Measurements from ENCODE around the gene GRIN3A.
"Not testable (repeated sequence)": the region's sequence is repeated elsewhere in the genome, so short reads cannot be mapped to it uniquely, and the experiment has no call there.

The GRIN3A gene

DNA sequence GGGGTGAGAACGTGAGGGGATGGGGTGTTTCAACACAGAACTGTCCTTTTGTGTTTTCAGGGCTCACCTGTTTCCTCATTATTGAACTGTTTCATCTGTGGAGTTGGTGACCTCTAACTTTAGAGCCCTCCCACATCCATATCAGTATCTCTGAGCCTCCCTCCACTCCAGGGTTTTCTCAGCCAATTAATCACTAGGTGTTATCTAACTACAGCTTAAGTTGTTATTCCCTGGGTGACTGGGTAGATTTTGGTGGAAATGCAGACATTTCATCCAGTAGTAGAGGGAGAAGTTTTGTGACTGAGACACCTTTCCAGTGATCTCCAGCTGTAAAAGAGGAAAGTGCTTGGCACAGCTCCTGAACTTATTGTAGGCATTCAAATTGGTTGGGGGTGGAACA, 167.3 kb downstream of the GRIN3A start:
- no peak for DNase-seq

DNA sequence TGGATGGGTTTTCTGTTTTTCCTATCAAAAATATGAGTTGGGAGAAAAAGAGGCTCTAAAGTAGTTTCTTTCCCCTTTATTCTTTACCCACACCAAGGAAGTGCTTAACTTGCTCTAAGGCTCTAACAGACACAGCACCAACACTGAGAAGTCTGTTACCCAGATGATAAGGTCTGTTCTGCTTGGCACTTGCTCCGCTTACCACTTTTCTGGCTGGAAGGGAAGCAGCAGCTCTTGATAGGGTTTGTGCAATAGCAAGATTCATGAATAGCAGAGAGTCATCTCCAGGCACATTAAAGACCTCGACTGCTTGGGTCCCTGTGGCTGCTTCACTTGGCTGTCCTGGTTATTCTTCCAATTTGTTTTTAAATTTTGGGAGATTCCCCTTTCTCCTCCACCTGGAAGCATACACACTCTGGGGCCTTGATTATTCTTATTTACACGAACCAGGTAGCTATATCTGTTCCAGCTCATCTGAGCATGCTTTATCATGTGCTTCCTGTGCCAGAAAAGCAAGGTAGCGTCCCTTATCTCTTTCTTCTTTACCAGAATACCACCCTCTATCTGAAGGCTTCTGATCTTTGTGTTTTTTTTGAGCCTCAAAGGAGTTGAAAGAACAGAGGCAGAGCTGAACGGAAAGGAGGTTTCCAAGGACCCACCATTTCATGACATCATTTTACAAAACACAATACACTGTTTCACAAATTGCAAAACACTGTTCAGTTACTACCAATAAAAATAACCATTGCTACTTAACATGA, 168.5 kb downstream of the GRIN3A start:
- no peak for DNase-seq

DNA sequence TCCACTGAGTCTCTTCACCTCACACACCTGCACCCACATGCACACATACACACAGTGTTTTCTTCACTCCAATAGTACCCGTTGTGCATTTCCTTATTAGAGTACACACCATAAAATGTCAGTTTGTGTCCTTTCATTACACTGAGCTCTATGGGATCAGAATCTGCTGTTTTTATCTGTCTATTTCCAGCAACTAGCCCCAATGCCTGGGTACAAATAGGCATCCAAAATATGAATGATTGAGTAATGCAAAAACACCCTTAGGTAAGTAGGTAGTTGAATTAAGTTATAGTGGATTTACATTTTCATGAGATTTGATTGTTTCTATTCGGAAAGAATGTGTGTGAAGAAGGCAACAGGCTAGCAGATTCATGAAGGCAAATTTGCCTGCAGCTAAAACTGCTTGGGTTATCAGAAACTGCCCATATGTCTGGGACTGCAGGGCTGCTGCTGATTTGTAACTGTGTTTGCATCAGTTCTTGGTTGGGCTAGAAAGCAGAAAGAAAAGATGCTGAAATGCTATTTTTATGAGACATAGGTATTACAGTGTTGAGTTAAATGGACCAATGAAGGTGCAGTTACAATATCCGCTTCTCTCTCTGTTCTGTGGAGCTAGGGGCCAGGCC, 170.6 kb downstream of the GRIN3A start:
- DNase-seq: no peak

DNA sequence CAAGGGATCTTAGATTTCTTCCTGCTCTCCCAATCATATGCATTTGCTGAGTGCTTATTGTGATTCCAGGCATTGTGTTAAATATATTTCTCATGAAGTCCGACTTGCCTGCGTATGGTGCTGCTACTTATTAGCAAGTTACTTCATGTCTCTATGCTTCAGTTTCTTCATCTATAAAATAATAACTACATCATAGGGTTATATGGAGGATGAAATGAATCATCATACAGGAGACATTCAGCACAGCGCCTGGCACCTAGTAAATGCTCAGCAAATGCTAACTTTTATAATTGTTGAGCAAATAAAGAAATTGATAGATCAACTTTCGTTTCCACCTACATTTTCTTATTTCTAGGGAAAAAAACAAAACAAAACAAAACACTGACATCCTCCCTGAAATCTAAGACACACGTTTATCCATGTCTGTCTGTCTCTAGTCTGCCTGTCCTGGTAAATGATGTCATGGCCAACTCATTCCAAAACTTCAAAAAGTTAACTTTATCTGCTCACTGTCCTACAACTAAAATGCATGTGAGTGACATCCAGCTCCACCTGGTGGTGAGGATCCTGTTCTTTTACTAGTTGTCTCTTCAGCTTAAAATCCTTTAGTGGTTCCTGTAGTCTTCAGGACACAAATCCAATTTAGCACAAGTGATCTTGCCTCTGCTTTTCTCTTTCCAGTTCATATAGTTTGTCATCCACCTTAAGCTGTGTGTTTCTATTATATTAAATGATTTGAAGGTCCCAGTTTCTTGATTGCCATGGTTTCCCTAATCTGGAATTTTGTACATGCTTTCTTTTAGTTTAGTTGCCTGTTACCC, 171.3 kb downstream of the GRIN3A start:
- DNase-seq: peak; percentile 6 to 30

DNA sequence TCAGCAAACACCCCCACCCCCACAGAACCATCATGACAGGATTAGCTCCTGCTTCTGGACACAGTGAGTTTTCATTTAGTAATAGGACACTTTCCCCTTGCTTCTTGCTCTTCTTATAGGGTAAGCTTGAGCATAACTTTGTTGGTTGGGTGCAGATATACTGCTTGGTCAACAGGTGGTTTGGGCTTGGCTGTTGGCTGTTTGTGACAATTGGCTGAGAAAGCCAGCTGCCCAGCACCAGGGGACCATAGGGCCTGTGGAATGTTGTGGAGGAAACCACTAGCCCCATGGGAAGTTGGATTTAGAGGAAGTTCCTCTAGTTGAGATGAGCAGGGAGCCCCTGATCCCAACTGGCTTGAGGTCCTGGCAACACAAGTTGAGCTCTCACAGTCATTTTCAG, 174.2 kb downstream of the GRIN3A start:
- no peak for DNase-seq

DNA sequence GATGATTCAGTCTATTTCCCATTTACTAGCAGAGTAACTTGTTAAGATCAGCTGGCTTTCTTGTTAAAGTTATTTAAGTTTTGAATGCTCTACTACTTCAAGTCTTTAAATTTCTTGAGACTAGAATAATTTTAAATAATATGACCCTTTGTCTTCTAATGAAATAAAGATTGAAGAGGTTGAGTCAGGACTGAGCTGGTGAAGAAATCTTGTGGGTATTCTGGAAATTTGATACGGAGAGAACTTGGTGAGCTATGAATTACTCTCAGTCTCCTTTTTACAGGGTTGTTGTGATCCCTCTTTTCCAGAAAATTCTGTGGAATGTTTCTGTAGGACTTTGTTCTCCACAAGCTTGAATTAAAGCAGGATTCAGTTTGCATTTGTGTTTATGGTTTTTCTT, 175.5 kb downstream of the GRIN3A start:
- no peak for DNase-seq

DNA sequence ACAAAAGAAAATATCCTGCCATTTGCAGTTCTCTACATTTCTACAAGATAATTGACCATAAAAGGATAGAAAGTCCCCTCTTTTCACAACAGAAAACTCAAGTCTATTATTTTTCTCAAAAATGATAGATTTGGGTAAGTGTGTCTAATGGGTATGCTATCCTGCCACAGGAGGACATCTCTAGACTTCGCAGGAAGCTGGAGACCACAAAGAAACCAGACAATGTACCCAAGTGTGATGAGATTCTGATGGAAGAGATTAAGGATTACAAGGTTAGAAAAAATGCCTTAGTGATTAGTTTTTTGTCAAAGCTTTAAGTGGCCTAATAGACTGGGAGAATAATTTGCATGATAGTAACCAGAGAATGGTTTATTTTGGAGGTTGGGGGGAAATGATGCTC, 176.7 kb downstream of the GRIN3A start:
- DNase-seq: no peak

DNA sequence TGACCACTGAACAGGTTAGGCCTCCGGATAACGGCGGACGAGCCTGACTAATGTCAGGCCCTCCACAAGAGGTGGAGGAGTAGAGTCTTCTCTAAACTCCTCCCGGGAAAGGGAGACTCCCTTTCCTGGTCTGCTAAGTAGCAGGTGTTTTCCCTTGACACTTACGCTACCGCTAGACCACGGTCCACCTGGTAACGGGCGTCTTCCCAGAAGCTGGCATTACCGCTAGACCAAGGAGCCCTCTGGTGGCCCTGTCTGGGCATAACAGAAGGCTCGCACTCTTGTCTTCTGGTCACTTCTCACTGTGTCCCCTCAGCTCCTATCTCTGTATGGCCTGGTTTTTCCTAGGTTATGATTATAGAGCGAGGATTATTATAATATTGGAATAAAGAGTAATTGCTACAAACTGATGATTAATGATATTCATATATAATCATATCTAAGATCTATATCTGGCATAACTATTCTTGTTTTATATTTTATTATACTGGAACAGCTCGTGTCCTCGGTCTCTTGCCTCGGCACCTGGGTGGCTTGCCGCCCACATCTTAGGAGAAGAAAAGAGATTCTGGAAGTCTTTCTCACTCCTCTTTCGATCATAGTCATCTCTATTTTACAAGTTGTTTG, 188.9 kb downstream of the GRIN3A start:
- not testable (repeated sequence) for DNase-seq

DNA sequence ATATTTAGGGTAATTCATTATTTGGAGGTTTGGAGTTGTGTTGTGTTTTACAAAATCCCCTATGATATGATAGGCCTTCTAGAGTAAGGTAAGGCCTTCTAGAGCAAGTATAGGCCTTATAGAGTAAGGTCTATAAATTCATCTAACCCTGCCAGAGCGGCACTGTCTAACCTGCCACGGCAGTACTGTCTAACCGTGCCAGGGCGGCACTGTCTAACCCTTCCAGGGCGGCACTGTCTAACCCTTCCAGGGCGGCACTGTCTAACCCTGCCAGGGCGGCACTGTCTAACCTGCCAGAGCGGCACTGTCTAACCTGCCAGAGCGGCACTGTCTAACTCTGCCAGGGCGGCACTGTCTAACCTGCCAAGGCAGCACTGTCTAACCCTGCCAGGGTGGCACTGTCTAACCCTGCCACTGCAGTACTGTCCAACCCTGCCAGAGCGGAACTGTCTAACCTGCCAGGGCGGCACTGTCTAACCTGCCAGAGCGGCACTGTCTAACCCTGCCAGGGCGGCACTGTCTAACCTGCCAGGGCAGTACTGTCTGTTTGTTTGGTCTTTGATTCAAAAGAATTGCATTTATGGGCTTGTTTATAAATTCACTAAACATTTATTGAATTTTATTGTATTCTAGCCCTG, 195.2 kb downstream of the GRIN3A start:
- no peak for DNase-seq

DNA sequence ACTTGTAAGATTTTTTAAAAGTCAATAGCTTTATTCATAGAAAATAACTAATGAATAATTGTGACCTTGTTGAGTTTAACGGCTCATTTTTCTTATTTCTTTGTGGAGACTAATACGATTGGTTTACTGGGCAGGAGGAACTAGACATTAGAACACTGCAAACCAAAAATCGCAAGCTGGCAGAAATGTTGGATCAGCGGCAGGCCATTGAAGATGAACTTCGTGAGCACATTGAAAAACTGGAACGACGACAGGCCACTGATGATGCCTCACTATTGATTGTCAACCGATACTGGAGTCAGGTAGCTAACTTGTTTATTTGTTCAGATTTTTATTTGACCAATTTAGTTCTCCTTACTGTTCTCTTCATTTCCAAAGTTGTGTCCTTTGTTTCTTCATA, 198.4 kb downstream of the GRIN3A start:
- DNase-seq: no peak

DNA sequence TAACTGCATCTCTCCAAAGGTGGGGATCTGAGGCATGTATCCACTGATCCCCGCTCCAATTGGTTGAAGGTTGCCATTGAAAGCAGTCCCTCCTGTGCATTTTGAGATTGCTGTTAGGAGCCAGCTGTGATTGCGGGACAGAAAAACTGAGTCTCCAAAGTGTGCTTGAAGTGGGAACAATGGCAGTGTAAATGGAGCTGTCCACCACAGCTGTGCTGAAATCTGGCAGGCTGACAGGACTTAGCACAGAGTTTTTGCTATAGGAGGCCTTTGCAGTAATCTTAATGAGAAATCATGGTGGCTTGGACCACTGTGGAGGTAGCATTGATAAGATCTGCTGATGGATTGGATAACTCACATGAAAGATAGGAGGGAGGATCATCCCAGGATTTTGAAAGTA, 201.5 kb downstream of the GRIN3A start:
- no peak for DNase-seq

DNA sequence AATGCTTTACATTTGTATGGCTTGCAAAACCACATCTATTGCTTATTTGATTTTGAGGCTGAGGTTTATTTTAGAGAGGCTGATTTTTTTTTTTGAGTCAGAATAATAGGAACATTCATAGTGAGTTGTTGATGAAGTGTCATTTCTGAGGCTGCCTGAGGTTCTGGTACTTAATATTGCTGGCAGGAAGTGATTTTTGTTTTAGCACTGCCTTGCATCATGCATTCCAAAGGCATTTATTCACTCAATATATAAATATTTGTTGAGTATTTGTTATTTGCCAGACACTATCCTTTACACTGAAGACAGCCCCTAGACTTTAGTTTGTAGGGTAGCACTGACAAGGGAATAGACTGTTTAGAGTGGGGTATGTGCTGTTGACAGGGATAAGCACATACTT, 202.1 kb downstream of the GRIN3A start:
- no peak for DNase-seq

DNA sequence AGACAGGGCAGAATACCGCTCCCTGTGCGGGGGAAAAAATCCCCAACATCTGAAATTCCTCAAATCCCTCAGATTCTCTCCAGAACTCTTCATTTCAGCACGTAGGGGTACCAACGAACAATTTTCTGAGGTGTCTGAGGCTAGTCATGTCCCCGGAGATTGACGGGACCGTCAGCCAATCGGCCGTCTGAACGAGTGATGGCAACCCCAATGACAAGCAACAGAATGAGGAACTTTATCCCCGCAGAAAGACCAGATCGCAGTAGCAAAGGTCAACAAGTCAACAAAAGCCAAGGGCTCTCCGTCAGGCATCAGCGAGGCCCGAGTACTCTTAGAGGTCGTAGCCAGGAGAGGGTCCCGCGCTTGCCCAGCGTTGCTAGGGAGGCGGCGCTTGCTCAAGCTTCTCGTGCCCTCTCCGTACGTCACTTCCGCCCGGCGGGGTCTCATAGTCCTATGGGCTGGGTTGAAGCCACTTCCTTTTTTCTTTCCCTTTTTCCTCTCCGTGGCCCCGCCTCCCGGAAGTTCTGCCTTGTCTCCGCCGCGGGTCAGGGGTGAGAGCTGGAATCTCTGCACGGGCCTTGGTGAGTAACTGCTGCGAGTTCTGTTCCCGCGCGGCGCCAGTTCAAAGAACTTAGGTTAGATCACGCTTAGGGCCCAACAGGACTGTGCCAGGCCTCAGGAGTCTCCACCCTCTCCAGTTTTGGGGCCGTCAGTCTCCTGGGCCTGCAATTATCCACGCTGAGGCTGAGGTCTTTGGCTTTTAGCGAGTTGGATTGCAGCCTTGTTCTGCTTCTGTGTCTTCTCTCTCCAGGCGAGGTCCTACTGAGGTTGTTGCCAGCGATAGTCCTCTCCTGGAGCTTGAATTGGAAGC, 204.9 kb downstream of the GRIN3A start, which contains the start of gene RNF20:
Gene RNF20 (plus strand): TSS at position 520 of the 871 bp plus-strand sequence. CDS start 1,571 bp downstream, outside the sequence.
- peak; percentile 100 for DNase-seq

DNA sequence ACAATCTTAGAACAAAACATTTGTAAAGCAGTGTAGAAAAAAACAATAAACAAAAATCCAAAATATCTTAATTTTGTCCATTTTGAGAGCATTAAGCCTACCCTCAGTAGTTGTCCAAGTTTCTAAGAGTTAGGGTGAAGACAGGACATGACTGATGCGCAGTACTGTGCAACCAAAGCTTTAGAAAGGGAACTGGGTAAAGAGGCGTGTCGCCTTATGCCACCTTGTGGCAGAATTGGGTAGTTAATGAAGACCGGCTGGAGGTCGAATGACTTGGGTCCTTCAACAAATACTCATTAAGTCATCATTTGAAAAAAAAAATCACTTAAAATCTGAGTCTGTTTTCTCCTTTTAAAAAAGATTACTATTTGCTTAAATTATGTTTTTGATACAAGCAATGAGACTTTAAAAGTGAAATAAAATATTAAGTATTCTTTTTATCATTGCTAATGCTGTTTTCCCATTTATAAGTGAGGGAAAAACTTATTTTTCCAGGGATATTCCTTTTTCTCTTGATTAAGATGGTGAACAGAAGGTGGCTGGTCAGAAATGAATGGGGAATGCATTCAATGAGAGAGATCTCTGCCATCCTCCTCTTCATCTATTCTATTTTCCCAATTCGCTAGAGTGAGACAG, 208.3 kb downstream of the GRIN3A start:
- peak; percentile 46 to 56 for DNase-seq

DNA sequence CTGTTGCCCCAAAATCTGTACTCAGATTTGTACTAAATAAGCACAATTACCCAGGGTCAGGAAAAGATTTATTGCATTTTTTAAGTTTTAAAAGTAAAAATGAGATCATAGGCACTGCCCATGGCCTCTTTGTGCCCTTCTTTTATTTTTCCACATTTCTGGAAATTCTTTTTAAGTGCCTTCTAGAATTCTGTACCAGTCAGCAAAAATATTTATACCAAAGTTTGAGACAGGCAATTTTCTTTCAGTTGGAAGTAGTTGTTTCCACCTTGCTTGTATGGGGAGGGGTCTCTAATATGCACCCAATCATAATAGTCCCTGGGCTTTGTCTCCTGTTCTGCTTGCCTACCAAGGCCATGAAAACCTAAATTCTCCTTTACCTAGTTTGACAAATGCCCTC, 210.4 kb downstream of the GRIN3A start:
- DNase-seq: no peak

DNA sequence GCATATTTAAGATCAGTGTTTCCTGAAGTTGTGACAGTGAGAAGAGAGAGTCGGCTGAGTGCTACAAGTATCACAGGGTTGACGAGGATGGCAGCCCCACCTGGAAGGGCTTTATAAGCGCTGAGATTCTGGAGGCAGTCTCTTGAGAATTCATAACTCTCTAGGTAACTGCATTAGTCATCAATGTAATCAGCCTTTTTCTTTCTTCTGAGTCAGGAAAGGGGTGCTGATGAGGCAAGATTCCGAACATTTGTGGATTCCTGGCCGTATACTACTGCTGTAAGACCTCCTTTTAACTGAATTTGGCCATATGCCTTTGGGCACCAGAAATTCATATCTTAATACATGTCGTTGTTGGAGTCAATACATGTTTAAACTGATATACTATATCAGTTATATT, 211.4 kb downstream of the GRIN3A start:
- no peak for DNase-seq

DNA sequence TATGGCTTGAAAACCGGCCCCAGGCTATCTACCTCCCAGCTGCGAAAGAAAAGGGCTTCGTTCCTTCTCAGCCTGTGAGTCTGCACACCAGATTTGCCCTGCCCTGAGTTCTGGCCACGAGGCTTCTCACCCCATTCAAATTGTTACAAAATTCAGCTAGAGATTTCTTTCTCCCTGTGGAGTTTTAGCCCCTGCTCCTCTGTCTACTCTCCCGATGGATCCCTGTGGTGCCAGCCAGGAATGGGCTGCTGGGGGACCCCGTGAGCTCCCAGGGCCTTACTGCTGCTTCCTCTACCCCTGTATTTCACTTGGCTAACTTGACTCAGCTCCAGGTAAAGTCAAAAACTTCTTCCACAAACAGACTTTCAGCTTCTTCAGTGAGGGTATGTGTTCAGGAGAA, 214.1 kb downstream of the GRIN3A start:
- no peak for DNase-seq

Measured in activated CD4-positive, alpha-beta T cell treated with anti-CD3 and anti-CD28 coated beads, Interleukin-2, amount 50 U/mL, for 4 hours (primary cell).